ENCODE measurements around the gene TMEM214.

DNA sequence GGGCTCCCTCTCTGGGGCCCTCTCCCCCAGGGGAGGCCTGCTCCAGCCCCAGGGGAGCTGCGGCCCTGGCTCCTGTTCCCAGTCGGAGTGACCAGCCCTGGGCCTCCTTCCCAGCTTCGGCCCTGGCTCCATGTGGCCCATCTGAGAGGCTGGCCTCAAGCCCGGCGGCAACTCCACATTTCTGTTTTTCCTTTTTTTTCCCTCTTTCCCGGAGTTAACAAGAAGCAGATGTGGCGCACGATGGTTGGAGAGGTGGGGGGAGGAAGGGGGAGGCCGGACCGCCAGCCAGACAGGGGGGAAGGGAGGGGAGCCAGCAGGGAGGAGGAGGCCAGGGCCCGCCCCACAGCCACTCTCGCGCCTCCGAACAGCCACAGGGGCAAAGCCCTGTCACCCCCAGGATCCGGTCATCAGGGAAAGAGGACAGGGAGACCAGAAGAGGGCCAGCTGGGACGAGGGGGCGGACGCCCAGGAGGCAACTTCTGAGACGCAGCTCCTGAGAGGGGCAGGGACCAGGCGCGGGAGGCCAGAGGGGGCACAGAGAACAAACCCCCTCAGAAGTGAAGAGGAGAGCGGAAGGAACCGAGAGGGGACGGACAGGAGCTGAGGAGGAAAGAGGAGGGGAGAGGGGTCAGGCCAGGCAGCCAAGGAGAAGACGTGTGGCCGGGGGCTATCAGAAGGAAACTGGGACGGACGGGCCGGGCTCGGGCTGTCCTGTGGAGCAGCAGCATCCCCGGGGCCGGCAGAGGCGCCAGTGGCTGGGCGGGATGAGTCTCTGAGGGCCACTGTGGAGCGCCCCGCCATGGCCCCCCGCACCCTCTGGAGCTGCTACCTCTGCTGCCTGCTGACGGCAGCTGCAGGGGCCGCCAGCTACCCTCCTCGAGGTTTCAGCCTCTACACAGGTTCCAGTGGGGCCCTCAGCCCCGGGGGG is 45.8 kb downstream of the TMEM214 start, which contains the start of gene EMILIN1:
- TF ChIP-seq, protein P1, sequence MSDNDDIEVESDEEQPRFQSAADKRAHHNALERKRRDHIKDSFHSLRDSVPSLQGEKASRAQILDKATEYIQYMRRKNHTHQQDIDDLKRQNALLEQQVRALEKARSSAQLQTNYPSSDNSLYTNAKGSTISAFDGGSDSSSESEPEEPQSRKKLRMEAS (IDR thresholded peaks at IDR 0.05) = 0 out of 2 replicates have a peak, but pooled peaks have one; percentile 38
- TF ChIP-seq, protein P2, sequence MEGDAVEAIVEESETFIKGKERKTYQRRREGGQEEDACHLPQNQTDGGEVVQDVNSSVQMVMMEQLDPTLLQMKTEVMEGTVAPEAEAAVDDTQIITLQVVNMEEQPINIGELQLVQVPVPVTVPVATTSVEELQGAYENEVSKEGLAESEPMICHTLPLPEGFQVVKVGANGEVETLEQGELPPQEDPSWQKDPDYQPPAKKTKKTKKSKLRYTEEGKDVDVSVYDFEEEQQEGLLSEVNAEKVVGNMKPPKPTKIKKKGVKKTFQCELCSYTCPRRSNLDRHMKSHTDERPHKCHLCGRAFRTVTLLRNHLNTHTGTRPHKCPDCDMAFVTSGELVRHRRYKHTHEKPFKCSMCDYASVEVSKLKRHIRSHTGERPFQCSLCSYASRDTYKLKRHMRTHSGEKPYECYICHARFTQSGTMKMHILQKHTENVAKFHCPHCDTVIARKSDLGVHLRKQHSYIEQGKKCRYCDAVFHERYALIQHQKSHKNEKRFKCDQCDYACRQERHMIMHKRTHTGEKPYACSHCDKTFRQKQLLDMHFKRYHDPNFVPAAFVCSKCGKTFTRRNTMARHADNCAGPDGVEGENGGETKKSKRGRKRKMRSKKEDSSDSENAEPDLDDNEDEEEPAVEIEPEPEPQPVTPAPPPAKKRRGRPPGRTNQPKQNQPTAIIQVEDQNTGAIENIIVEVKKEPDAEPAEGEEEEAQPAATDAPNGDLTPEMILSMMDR (IDR thresholded peaks at IDR 0.05; ENCODE audit: control extremely low read depth in 1 of 3, insufficient read depth in 1 of 3, low read depth in 1 of 3, low read length in 3 of 3) = no peak
- TF ChIP-seq, protein P3, sequence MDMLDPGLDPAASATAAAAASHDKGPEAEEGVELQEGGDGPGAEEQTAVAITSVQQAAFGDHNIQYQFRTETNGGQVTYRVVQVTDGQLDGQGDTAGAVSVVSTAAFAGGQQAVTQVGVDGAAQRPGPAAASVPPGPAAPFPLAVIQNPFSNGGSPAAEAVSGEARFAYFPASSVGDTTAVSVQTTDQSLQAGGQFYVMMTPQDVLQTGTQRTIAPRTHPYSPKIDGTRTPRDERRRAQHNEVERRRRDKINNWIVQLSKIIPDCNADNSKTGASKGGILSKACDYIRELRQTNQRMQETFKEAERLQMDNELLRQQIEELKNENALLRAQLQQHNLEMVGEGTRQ (IDR thresholded peaks at IDR 0.05; ENCODE audit: low read length) = no peak

Measured in H1 (cell line).